ENCODE measurements around the gene DOHH.
"Not testable (repeated sequence)": the region's sequence is repeated elsewhere in the genome, so short reads cannot be mapped to it uniquely, and the experiment has no call there.

Gene DOHH

GRCh38 chr19:3519126-3519525, 18.7 kb upstream of the DOHH start:
- DNase-seq (ENCODE audit: low read depth) = no peak

- DNase-seq (ENCODE audit: low read depth) = no peak
These were observed 18.2 kb upstream of the DOHH start for GRCh38 chr19:3518659-3519058.

GRCh38 chr19:3518255-3518654, 17.8 kb upstream of the DOHH start:
- no peak for DNase-seq (ENCODE audit: low read depth)

GRCh38 chr19:3517638-3518037, 17.2 kb upstream of the DOHH start:
- no peak for DNase-seq (ENCODE audit: low read depth)

GRCh38 chr19:3516675-3517207, 16.3 kb upstream of the DOHH start:
- DNase-seq (ENCODE audit: low read depth) = no peak

GRCh38 chr19:3515891-3516422, 15.5 kb upstream of the DOHH start:
- no peak for DNase-seq (ENCODE audit: low read depth)

GRCh38 chr19:3514930-3515329, 14.5 kb upstream of the DOHH start:
- DNase-seq (ENCODE audit: low read depth) = no peak

GRCh38 chr19:3513229-3514140, 13.0 kb upstream of the DOHH start:
- no peak for DNase-seq (ENCODE audit: low read depth)

- DNase-seq (ENCODE audit: low read depth) = no peak
These were observed 12.2 kb upstream of the DOHH start for GRCh38 chr19:3512562-3513228.

GRCh38 chr19:3511506-3512251, 11.2 kb upstream of the DOHH start:
- no peak for DNase-seq (ENCODE audit: low read depth)

GRCh38 chr19:3510727-3511126, 10.3 kb upstream of the DOHH start:
- no peak for DNase-seq (ENCODE audit: low read depth)

- no peak for DNase-seq (ENCODE audit: low read depth)
These were observed 9.1 kb upstream of the DOHH start for GRCh38 chr19:3509566-3509989.

GRCh38 chr19:3508771-3509535, 8.5 kb upstream of the DOHH start:
- DNase-seq (ENCODE audit: low read depth) = no peak

GRCh38 chr19:3508121-3508661, 7.7 kb upstream of the DOHH start:
- DNase-seq (ENCODE audit: low read depth) = not testable (repeated sequence)

- DNase-seq (ENCODE audit: low read depth) = no peak
These were observed 7.1 kb upstream of the DOHH start for GRCh38 chr19:3507371-3508120.

- peak; percentile 19 for DNase-seq (ENCODE audit: low read depth)
These were observed 6.2 kb upstream of the DOHH start for GRCh38 chr19:3506384-3507340.

- peak; percentile 100 for DNase-seq (ENCODE audit: low read depth)
These were observed 5.3 kb upstream of the DOHH start, which contains the start of gene FZR1 for GRCh38 chr19:3505598-3506383. TSS of gene FZR1 (plus strand) at chr19:3506311. CDS start at chr19:3522990, 16,679 bp downstream.

- DNase-seq (ENCODE audit: low read depth) = no peak
These were observed 4.3 kb upstream of the DOHH start for GRCh38 chr19:3504735-3505134.
